Naive B cell (primary cell): ENCODE measurements around the gene SUFU. TPM values are rescaled to one million over a fixed set of nuclear protein-coding genes. Genes with fewer than 3 reads are reported as not detected.

Experiments
- ATAC-seq, 2 donors: fragments of 150-1000 bp; cut with Tn5 transposase; 2 replicates each; pipeline ENCODE4 v1.10.0; 2021; ENCODE audit warnings: low read depth in 2 of 2, mild to moderate bottlenecking in 2 of 2, moderate library complexity in 2 of 2
- DNase-seq: peaks from one replicate; pipeline ENCODE4 v3.0.0; 2022
- H3K27ac Mint-ChIP-seq, 6 donors: one replicate each; pipeline ENCODE4 v1.8.0; 2020 to 2022; ENCODE audit warnings: mild to moderate bottlenecking in 6 of 6, mixed read lengths in 6 of 6, moderate library complexity in 5 of 6, inconsistent platforms in 2 of 6
- H3K27me3 Mint-ChIP-seq, 3 donors: one replicate each; pipeline ENCODE4 v1.8.0; 2021 to 2022; ENCODE audit warnings: mixed read lengths in 3 of 3, mild to moderate bottlenecking in 1 of 3
- H3K36me3 Mint-ChIP-seq, 2 donors: one replicate each; pipeline ENCODE4 v1.8.0; 2020 to 2022; ENCODE audit warnings: mixed read lengths in 2 of 2, inconsistent platforms in 1 of 2, mild to moderate bottlenecking in 1 of 2
- H3K4me1 Mint-ChIP-seq, 3 donors: one replicate each; pipeline ENCODE4 v1.8.0; 2020 to 2022; ENCODE audit warnings: mixed read lengths in 3 of 3, inconsistent platforms in 1 of 3, mild to moderate bottlenecking in 1 of 3, moderate library complexity in 1 of 3
- H3K4me3 Mint-ChIP-seq, 8 donors: one replicate each; pipeline ENCODE4 v1.8.0; 2020 to 2022; ENCODE audit warnings: mild to moderate bottlenecking in 8 of 8, mixed read lengths in 8 of 8, moderate library complexity in 8 of 8, inconsistent platforms in 2 of 8
- H3K9me3 Mint-ChIP-seq, 7 donors: one replicate each; pipeline ENCODE4 v1.8.0; 2020 to 2022; ENCODE audit warnings: mixed read lengths in 7 of 7, mild to moderate bottlenecking in 5 of 7, inconsistent platforms in 2 of 7, moderate library complexity in 1 of 7
- polyA plus RNA-seq, 6 donors: library from polyadenylated mRNA; unstranded; fragments of 300-500 nt; fragmentation: Illumina TruSeq; gene quantifications; one replicate each; pipeline ENCODE4 v1.2.3, GENCODE V29; 2021; ENCODE audit warnings: low read depth in 6 of 6

SUFU gene
- polyA plus RNA-seq, 6 donors from 2014 or later = 0.84 to 7.8 (median 4.0) TPM

DNA sequence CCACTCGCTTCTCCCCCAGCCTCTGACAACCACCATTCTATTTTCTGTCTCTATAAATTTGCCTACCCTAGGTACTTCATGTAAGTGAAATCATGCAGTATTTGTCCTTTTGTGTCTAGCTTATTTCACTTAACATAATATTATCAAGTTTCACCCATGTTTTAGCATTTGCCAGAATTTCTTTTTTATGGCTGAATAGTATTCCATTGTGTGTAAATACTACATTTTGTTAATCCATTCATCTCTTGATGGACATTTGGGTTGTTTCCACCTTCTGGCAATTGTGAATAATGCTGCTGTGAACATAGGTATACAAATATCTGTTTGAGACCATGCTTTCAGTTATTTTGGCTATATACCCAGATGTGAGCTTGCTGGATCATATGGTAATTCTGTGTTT is 83.1 kb downstream of the SUFU start:
- Mint-ChIP-seq H3K4me3 (no peak overlapping the region), H3K9me3 (peaks cover 0 to 2% (median 0%) of the 10 kb centered on the region in 7 donors), H3K27me3 (no peaks in the 10 kb centered on the region), H3K36me3 (peaks cover 0 to 7% of the 10 kb centered on the region in 2 donors), H3K4me1 (peaks cover 0 to 3% (median 0%) of the 10 kb centered on the region in 3 donors), H3K27ac (no peak overlapping the region)
- DNase-seq = no peak
- ATAC-seq = no peak

DNA sequence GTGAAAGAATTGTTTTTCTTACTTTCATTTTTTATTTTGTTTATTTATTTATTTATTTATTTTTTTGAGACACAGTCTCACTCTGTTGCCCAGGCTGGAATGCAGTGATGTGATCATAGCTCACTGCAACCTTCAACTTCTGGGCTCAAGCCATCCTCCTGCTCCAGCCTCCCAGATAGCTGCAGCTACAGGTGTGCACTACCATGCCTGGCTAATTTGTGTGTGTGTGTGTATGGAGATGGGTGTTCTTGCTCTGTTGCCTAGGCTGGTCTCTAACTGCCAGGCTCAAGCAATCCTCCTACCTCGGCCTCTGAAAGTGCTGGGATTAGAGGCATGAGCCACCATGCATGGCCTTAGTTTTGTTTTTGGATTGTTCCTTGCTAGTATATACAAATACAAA is 85.1 kb downstream of the SUFU start:
- H3K4me1 Mint-ChIP-seq = peaks cover 0 to 3% (median 0%) of the 10 kb centered on the region in 3 donors
- peak overlapping the region in 1 of 6 donors; percentile 55 for H3K27ac Mint-ChIP-seq
- no peak for DNase-seq
- H3K36me3 Mint-ChIP-seq = peaks cover 0 to 7% of the 10 kb centered on the region in 2 donors
- H3K27me3 Mint-ChIP-seq = no peaks in the 10 kb centered on the region
- H3K4me3 Mint-ChIP-seq = no peak overlapping the region
- ATAC-seq = no peak
- peaks cover 0 to 2% (median 0%) of the 10 kb centered on the region in 7 donors for H3K9me3 Mint-ChIP-seq

DNA sequence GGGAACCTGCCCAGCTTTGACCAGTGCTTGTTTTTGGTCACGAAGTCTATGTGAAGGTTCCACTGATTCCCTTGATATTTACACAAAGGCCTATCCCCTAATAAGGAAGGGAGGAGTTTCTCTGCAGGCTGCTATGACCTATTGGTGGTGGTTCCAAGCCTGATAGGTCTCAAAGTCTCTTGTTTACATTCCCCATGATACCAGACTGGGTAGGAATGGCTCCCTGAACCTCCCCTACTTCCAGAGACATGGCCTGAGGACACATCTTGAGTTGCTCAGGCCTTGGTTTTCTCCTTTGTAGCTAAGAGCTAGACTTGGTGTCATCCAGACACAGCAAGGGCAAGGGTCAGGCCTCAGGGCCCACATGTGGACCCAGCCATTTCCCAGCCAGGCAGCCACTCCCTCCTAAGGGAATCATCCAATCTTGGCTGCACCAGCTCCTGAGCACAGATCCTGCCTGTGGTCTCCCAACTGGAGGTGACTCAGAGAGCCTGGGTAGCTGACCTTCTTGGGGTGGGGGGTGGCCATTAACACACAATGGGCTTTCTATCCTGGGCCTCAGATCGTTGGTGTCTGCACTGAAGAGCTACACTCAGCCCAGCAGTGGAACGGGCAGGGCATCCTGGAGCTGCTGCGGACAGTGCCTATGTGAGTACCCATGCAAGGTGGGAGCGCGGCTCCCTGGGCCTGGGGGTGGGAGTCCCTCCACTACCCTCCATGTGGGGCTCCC is 89.5 kb downstream of the SUFU start:
- H3K4me1 Mint-ChIP-seq = peaks cover 0 to 3% (median 0%) of the 10 kb centered on the region in 3 donors
- H3K27me3 Mint-ChIP-seq = no peaks in the 10 kb centered on the region
- DNase-seq = no peak
- no peaks in the 10 kb centered on the region for H3K9me3 Mint-ChIP-seq
- no peak for ATAC-seq
- H3K27ac Mint-ChIP-seq = no peak overlapping the region
- H3K36me3 Mint-ChIP-seq = peaks cover 1 to 10% of the 10 kb centered on the region in 2 donors
- H3K4me3 Mint-ChIP-seq = no peak overlapping the region

GRCh38 chr10:102593804-102594079 is 90.0 kb downstream of the SUFU start:
- Mint-ChIP-seq H3K27ac (peak overlapping the region in 1 of 6 donors; percentile 38), H3K9me3 (no peaks in the 10 kb centered on the region), H3K36me3 (peaks cover 6 to 14% of the 10 kb centered on the region in 2 donors), H3K4me3 (no peak overlapping the region), H3K27me3 (no peaks in the 10 kb centered on the region), H3K4me1 (peaks cover 0 to 3% (median 0%) of the 10 kb centered on the region in 3 donors)
- DNase-seq = no peak
- ATAC-seq = no peak

DNA sequence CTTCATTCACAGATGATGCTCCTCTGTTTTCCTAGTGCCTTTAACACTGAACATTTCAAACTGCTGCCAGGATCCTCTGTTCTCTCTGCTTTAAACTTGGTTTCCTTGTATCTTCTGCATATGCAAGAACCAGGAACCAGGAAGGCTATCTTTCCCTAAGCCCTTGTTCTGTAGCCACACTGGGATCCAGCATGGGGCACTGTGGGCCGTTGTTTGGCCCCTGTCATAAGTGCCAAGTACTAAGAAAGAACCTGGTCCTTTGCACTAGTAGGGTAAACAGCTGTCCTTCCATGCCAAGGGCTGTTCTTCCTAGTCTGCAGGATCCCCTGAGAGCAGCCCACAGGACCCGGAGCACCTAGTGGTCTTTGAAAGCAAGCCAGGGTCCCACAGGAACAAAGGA is 91.5 kb downstream of the SUFU start:
- Mint-ChIP-seq H3K4me3 (no peak overlapping the region), H3K27me3 (no peaks in the 10 kb centered on the region), H3K9me3 (no peaks in the 10 kb centered on the region), H3K27ac (no peak overlapping the region), H3K4me1 (no peaks in the 10 kb centered on the region), H3K36me3 (peaks cover 12 to 14% of the 10 kb centered on the region in 2 donors)
- ATAC-seq = no peak
- DNase-seq = no peak

- no peaks in the 10 kb centered on the region for H3K4me1 Mint-ChIP-seq
- DNase-seq (no peak), ATAC-seq (no peak)
- peaks cover 12 to 14% of the 10 kb centered on the region in 2 donors for H3K36me3 Mint-ChIP-seq
- H3K4me3 Mint-ChIP-seq = no peak overlapping the region
- no peaks in the 10 kb centered on the region for H3K9me3 Mint-ChIP-seq
- no peaks in the 10 kb centered on the region for H3K27me3 Mint-ChIP-seq
- no peak overlapping the region for H3K27ac Mint-ChIP-seq
Measured at GRCh38 chr10:102595897-102596296, 92.1 kb downstream of the SUFU start.

GRCh38 chr10:102596506-102596971 is 92.8 kb downstream of the SUFU start:
- Mint-ChIP-seq H3K4me1 (no peaks in the 10 kb centered on the region), H3K4me3 (peak overlapping the region in 1 of 8 donors; percentile 9), H3K9me3 (no peaks in the 10 kb centered on the region), H3K27ac (peak overlapping the region in 1 of 6 donors; percentile 49), H3K36me3 (peaks cover 12 to 14% of the 10 kb centered on the region in 2 donors), H3K27me3 (no peaks in the 10 kb centered on the region)
- DNase-seq (peak; percentile 9), ATAC-seq (peak; percentile 43 to 54)

- ATAC-seq = no peak
- H3K9me3 Mint-ChIP-seq = no peaks in the 10 kb centered on the region
- peaks cover 12 to 14% of the 10 kb centered on the region in 2 donors for H3K36me3 Mint-ChIP-seq
- H3K27ac Mint-ChIP-seq = no peak overlapping the region
- DNase-seq = no peak
- no peak overlapping the region for H3K4me3 Mint-ChIP-seq
- H3K27me3 Mint-ChIP-seq = no peaks in the 10 kb centered on the region
- H3K4me1 Mint-ChIP-seq = no peaks in the 10 kb centered on the region
Measured at GRCh38 chr10:102597131-102597991, 93.6 kb downstream of the SUFU start.

DNA sequence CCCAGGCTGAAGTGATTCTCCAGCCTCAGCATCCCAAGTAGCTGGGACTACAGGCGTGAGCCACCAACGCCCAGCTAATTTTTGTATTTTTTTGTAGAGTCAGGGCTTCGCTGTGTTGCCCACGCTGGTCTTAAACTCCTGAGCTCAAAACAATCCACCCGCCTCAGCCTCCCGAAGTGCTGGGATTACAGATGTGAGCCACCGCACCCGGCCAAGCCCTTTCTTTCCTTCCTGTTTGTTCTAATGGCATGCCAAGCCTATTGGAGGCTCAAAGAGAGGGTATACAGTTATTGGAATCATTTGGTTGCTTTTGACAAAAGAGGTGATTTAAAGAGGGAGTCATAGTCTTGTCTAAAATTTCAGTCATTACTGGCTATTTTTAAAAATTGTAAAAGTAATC is 94.5 kb downstream of the SUFU start:
- peaks cover 12 to 14% of the 10 kb centered on the region in 2 donors for H3K36me3 Mint-ChIP-seq
- H3K4me1 Mint-ChIP-seq = no peaks in the 10 kb centered on the region
- DNase-seq (no peak), ATAC-seq (no peak)
- no peak overlapping the region for H3K4me3 Mint-ChIP-seq
- no peaks in the 10 kb centered on the region for H3K9me3 Mint-ChIP-seq
- no peaks in the 10 kb centered on the region for H3K27me3 Mint-ChIP-seq
- peak overlapping the region in 1 of 6 donors; percentile 15 for H3K27ac Mint-ChIP-seq

- DNase-seq (no peak), ATAC-seq (no peak)
- no peak overlapping the region for H3K4me3 Mint-ChIP-seq
- H3K27me3 Mint-ChIP-seq = no peaks in the 10 kb centered on the region
- no peaks in the 10 kb centered on the region for H3K4me1 Mint-ChIP-seq
- peaks cover 14 to 16% of the 10 kb centered on the region in 2 donors for H3K36me3 Mint-ChIP-seq
- no peaks in the 10 kb centered on the region for H3K9me3 Mint-ChIP-seq
- no peak overlapping the region for H3K27ac Mint-ChIP-seq
Measured at GRCh38 chr10:102599565-102600327, 96.0 kb downstream of the SUFU start.

DNA sequence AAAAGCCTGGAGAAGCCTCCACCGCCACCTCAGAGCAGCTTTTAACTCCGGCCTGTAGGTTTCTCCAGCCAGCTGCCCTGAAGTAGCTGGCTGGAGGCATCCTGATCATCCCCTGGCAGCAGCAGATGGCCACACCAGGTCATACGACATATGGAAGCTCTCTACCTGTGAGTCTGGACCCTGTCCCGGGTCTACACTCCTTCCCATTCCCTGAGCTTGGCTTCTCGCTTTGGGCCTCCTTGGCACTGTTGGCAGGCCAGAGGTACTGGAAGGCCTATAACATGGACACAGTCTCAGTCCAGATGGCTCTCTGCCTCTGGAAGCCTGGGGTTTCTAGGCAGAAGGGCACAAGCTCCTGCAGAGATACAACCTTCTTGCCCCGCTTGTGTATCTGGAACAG is 97.0 kb downstream of the SUFU start:
- no peaks in the 10 kb centered on the region for H3K4me1 Mint-ChIP-seq
- H3K4me3 Mint-ChIP-seq = no peak overlapping the region
- H3K27me3 Mint-ChIP-seq = no peaks in the 10 kb centered on the region
- H3K36me3 Mint-ChIP-seq = peaks cover 14 to 16% of the 10 kb centered on the region in 2 donors
- H3K9me3 Mint-ChIP-seq = no peaks in the 10 kb centered on the region
- no peak for DNase-seq
- ATAC-seq = no peak
- H3K27ac Mint-ChIP-seq = no peak overlapping the region

DNA sequence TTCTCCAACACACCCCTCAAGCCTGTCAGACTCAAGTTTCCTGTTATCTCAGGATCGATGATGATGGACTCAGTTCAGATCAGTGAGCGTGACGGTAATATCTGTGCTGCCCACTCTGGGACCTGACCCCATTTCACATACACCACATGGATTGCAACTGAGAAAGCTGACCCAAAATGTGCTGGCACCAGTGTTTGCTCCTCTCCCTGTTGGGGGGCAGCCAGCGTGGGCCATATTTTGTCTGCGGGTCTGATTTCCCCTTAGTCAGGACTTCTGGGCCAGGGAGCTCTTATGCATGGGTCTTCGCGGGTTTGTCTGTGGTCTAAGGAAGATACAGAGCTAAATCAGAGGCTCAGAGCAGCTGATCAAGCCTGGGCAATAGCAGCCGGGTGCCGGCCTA is 97.9 kb downstream of the SUFU start:
- Mint-ChIP-seq H3K4me3 (peak overlapping the region in 1 of 8 donors; percentile 61), H3K9me3 (no peaks in the 10 kb centered on the region), H3K27me3 (no peaks in the 10 kb centered on the region), H3K36me3 (peaks cover 14 to 16% of the 10 kb centered on the region in 2 donors), H3K27ac (no peak overlapping the region), H3K4me1 (no peaks in the 10 kb centered on the region)
- DNase-seq (no peak), ATAC-seq (no peak)

DNA sequence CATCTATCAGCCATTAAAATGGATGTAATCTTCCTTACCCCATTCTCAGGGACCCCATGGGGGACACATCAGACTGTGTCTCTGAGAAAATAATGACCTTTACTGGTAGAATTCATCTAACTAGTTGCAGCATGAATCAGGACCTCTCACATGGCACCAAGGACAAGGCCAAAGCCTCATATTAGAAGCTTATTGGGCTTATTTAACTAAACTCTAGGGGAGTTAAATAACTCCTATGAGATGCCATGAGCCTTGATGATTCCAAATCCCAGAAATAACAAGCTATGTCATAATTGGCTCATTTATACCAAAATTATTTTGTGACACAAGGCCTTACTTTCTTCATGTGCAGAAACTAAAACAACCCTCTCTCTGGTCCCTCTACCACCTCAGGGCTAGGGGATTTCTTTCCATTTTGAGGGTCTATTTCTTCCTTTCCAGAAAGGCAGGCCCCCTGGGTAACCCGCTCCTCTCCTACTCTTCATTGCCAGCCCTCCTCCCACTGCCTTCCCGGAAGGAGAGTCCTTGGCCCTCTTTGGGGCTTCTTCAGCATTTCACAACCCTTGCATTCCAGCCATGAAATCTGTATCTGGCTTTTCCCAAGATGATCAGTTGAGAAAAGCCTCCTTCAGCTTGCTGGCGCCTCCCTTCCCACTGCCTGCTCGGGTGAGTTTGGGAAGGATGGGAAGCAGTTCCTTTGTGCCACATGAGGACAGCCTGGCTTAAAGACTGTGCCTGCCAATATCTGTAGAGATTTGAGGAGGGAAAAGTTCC is 98.7 kb downstream of the SUFU start:
- H3K36me3 Mint-ChIP-seq = peaks cover 10 to 16% of the 10 kb centered on the region in 2 donors

More for the DNA sequence above, 98.7 kb downstream of the SUFU start:
- Mint-ChIP-seq H3K27ac (no peak overlapping the region), H3K4me1 (no peaks in the 10 kb centered on the region), H3K9me3 (no peaks in the 10 kb centered on the region), H3K4me3 (no peak overlapping the region), H3K27me3 (no peaks in the 10 kb centered on the region)
- no peak for DNase-seq
- no peak for ATAC-seq
